ENCODE data around the gene STAMBPL1. TPM values are rescaled to one million over a fixed set of nuclear protein-coding genes. Genes with fewer than 3 reads are reported as not detected.

The STAMBPL1 gene
- total RNA-seq, 4 donors from 2014 or later: 14.4 to 25.1 (median 16.2) TPM

DNA sequence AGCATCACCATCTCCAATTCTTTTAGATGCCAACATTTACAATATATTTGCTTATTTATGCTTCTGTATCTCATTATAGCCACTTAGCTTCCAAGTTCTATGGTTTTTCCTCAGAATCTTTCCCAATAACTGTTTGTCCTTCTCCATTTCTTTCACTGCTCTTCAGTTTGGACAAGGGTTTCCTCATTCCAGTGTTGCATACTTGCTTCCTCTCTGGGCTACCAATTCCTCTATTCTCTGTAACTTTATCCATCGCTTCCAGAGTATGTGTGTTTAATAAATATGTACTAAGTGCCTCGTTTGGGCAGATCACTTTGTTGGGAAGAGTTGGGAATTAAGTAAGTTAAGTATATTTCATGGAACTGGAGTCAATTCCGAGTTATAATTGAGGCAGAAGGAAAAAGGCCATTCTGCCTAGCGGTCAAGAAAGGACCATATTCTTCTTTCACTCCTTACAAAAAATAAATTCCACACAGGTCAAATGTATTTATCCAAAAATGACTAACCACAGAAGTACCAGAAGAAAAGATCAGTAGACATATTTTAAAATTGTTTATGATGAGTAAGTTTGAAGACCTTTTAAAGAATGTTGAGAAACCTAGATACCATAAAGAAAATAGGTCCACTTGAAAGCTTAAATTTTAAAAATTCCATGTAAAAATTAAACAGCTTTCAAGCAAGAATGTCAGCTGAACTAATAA, 10.8 kb downstream of the STAMBPL1 start:
- TF ChIP-seq, protein P1, sequence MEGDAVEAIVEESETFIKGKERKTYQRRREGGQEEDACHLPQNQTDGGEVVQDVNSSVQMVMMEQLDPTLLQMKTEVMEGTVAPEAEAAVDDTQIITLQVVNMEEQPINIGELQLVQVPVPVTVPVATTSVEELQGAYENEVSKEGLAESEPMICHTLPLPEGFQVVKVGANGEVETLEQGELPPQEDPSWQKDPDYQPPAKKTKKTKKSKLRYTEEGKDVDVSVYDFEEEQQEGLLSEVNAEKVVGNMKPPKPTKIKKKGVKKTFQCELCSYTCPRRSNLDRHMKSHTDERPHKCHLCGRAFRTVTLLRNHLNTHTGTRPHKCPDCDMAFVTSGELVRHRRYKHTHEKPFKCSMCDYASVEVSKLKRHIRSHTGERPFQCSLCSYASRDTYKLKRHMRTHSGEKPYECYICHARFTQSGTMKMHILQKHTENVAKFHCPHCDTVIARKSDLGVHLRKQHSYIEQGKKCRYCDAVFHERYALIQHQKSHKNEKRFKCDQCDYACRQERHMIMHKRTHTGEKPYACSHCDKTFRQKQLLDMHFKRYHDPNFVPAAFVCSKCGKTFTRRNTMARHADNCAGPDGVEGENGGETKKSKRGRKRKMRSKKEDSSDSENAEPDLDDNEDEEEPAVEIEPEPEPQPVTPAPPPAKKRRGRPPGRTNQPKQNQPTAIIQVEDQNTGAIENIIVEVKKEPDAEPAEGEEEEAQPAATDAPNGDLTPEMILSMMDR (IDR thresholded peaks at IDR 0.05): no peak
- ATAC-seq (ENCODE audit: low FRiP score) (no peak), DNase-seq (ENCODE audit: low spot score) (no peak)

DNA sequence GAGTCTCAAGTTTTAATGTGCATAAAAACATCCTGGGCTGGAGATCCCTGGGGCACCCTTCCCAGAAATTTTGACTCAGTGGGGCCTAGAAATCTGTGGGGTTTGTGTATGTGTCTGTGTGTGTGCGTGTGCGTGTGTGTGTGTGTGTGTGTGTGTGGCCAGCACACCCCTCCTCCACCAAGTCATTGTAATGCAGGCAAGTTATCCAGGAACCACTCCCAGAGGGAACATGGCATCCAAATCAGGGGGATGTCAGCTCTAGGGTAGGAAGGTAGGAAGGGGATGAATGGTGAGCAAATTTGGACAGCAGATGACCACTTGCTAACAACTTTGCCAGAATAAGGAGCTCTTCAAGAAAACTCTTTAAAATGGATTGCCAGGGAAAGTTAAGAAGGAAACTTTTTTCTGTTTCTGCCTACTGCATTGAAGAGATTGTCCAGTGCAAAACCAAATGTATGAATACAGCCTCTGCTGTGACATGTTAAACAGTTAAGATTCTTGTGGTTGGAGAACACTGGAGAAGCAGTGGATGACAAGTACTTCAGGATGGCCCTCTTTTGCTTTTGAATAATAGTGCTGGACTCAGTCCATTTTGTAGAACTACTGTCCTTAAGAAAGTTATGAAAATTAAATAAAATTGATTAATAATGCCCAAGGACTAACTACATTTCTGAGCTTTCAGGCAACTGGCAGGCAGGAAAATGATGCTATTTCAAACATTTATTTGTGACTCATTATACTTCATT, 12.3 kb downstream of the STAMBPL1 start:
- DNase-seq (ENCODE audit: low spot score) (no peak), ATAC-seq (ENCODE audit: low FRiP score) (no peak)
- TF ChIP-seq, protein P1 (IDR thresholded peaks at IDR 0.05): no peak

DNA sequence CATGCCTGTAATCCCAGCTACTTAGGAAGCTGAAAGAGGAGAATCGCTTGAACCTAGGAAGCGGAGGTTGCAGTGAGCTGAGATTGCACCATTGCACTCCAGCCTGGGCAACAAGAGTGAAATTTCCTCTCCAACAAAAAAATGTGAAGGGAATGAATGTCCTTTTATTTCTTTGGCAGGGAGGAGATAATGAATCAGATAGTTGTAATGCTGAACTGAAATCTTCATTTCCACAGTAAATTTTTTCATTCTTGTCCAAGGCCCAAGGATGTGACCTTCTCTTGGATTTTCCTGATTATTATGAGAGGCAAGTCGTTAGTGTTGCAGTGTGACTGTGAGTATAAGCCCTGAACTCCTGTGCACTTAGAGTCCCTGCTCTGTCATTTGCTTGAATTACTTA, 13.6 kb downstream of the STAMBPL1 start:
- no peak for DNase-seq (ENCODE audit: low spot score)
- TF ChIP-seq, protein P1 (IDR thresholded peaks at IDR 0.05): no peak
- peak; percentile 79 for ATAC-seq (ENCODE audit: low FRiP score)

DNA sequence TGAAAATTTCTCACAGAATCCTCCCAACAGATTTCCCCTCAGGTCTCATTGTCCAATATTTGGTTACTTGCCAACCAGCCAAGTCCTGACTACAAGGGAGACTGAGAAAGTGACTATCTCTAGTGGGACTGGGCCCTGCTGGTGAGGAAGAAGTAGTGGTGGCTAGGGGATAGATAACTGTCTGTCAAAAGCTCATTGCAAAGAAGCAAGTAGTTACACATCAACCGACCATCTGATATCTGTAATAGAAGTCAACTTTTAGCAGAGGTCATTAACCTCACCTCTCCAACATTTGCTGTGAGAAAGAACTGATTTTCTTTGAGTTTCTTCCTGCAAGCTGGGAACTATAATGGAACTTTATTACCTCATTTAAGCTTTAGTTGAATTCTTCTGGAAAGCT, 15.2 kb downstream of the STAMBPL1 start:
- no peak for DNase-seq (ENCODE audit: low spot score)
- TF ChIP-seq, protein P1 (IDR thresholded peaks at IDR 0.05): no peak
- ATAC-seq (ENCODE audit: low FRiP score): no peak

DNA sequence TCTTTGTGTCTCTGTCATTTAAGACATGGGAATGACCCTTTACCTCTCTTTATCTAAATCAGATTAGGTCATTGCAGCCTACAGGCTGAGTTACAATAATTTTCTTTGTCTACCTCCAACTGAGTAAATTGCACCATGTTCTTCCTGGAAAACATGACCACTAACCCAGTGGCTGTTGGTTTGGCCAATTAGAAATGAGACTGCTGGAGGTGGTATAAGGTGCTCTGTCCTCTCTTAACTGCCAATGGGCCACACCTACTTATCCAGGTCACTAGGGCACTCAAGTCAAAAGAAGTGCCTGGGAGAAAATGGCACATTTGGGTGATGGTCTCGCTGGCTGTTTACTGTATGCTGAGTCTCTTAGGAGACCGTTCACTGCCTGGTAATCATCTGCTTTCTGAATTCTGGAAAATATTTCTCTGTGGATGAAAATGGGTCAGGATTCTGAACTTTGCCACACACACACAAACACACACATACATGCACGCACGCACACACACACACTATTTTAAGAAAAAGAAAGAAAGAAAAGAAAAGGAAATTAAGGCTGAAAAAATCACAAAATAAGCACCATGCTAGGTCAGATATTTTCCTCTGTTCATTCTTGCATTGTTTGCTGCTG, 16.4 kb downstream of the STAMBPL1 start:
- TF ChIP-seq, protein P1 (IDR thresholded peaks at IDR 0.05): no peak
- no peak for ATAC-seq (ENCODE audit: low FRiP score)
- DNase-seq (ENCODE audit: low spot score): no peak

DNA sequence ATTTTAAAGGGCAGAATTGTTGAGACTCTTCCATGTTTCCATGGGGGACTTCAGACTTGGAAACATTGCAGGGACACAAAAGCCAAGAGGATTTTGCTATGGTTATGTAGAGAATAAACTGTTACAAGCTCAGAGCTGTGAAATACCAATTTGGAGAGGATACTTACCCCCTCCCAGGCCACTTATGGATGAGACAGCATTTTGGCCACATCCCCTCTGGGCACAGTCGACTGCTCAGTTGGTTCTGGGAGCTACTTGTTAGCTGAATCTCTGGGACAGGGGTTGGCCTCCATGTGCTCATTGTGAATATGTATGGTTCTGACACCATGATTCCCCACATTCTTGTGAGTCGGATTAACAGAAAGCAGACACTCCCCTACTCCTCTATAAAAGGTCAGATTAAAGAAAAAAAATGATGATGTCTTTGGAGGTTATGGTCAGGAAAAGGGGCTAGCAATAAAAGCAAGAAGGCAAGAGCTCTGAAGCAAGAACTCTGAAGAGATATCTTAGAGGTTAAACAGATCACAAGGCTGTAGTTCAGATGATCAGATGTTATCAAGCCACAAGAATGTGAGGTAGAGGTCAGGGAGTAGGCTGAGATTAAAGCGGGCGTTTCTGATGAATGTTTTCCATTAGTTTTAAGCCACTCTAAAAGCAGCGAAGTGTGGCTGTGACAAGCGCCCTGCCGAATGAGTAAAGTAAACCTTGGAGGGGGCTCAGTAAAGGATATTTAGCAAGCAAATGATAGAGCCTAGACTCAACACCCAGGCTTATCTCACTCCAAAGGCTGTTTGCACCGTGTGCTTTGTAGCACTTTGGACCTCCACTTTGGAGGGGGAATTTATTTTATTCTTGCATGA, 17.2 kb downstream of the STAMBPL1 start:
- TF ChIP-seq, protein P1 (IDR thresholded peaks at IDR 0.05): no peak
- DNase-seq (ENCODE audit: low spot score) (no peak), ATAC-seq (ENCODE audit: low FRiP score) (no peak)
